Astrocyte of the cerebellum (primary cell): ENCODE measurements around the gene SMAD6.

Experiments
- DNase-seq: peaks from one replicate; pipeline ENCODE4 v3.0.0-alpha.2; 2011; ENCODE audit warnings: low read depth
- H3K4me3 ChIP-seq: 2 replicates; pipeline ENCODE4 v1.5.1; 2011; ENCODE audit warnings: mild to moderate bottlenecking, low read depth, low read length, moderate library complexity
- in situ Hi-C: cut with HindIII; loops from 2 replicates; pipeline ENCODE4 v1.10.0; 2017; ENCODE audit warnings: low sequenced_read_pairs
- TF ChIP-seq, protein P1 (sequence below): IDR thresholded peaks from 2 replicates; pipeline ENCODE4 v1.5.1; 2012; ENCODE audit warnings: low read length, low read depth, moderate library complexity, mild to moderate bottlenecking; ENCODE audit errors: missing control alignments

The SMAD6 gene

DNA sequence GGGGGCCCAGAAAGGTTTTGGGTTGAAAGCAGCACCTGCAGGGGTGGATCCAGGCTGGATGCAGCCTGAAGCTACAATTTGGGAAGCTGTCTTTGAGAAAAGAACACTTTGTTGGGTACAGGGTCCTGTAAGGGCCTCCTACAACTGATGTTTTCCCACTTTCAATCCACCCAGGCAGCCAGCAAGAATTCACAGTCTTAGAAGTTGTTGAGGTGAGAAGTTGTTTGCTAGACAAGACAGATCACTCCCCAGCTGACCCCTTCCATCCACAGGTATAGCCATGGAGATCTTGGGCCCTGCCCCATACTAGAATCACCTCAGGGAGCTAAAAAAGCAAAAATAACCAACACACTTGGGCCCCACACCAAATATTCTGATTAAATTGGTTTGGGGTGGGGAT lies 10.3 kb upstream of the SMAD6 start:
- no peak for DNase-seq
- no peak overlapping the region for H3K4me3 ChIP-seq
- in situ Hi-C loops, result no loop called here
- TF ChIP-seq, protein P1, sequence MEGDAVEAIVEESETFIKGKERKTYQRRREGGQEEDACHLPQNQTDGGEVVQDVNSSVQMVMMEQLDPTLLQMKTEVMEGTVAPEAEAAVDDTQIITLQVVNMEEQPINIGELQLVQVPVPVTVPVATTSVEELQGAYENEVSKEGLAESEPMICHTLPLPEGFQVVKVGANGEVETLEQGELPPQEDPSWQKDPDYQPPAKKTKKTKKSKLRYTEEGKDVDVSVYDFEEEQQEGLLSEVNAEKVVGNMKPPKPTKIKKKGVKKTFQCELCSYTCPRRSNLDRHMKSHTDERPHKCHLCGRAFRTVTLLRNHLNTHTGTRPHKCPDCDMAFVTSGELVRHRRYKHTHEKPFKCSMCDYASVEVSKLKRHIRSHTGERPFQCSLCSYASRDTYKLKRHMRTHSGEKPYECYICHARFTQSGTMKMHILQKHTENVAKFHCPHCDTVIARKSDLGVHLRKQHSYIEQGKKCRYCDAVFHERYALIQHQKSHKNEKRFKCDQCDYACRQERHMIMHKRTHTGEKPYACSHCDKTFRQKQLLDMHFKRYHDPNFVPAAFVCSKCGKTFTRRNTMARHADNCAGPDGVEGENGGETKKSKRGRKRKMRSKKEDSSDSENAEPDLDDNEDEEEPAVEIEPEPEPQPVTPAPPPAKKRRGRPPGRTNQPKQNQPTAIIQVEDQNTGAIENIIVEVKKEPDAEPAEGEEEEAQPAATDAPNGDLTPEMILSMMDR, result no peak

DNA sequence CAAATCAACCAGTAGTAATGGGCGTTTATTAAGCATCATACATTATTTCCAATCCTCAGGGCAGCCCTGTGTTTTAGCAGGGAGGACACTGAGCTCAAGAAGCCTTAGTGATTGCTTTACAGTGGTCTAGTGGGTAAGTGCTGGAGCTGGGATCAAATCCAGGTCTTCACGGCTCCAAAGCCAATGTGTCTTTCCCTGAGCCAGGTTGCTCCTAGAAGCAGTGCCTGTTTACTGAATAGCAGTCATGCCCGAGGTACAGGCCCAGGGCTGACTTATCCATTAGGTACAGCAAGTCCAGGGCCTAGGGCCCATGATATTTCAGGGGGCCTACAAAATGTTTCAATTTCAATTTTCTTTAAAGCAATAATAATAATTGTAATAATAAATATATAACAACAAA lies 9.6 kb upstream of the SMAD6 start:
- TF ChIP-seq, protein P1, result no peak
- in situ Hi-C loops, result no loop called here
- no peak overlapping the region for H3K4me3 ChIP-seq
- DNase-seq, result no peak

DNA sequence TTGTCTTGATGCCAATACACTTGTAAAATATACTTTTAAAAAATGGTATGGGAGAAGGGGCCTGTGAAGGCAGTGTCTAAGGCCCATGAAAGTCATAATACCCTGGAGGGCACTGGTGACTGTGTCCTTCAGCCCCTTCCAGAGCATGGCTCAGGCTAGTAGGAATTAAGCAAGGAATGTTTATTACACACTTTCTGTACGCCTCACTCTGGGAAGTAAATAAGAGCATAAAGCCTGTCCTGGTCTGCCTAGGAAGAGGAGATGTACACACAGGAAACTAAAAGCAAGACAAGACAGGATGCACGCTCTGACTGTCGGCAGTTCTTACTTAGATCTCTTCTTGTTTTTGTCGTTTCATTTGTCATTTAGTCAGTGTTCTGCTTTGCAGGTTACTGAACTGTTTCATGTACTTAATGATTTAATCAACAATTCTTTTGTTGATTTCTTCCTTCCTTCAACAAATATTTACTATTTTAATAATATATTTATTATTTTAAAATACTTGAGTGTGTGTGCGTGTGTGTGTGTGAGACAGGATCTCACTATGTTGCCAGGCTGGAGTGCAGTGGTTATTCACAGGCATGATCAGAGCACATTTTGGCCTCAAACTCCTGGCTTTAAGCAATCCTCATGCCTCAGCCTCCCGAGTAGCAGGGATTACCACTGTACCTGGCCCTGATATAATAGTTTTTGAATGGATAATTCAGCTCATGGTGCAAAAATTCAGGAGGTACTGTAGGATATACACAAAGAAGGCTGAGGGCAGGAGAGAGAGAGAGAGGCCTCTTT lies 9.0 kb upstream of the SMAD6 start:
- no peak overlapping the region for H3K4me3 ChIP-seq
- no peak for DNase-seq
- TF ChIP-seq, protein P1, result no peak
- in situ Hi-C loops, result no loop called here

DNA sequence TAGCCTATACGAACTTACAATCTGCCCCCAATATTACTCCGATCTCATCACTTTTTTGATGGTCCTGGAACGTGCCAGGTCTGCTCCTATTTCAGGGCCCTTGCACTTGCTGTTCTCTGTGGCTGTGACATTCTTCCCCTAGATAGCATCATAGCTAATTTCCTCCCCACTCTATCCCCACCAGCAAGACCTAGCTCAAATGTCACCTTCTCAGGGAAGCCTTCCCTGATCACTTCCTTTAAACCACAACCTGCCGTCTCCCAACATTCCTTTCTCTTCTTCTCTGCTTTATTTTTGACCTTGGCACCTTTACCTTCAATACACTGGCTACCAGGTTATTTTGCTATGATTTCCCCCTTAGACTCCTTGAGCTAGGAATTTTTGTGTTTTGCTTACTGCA lies 5.3 kb upstream of the SMAD6 start:
- H3K4me3 ChIP-seq, result no peak overlapping the region
- in situ Hi-C loops, result no loop called here
- TF ChIP-seq, protein P1, result no peak
- no peak for DNase-seq

DNA sequence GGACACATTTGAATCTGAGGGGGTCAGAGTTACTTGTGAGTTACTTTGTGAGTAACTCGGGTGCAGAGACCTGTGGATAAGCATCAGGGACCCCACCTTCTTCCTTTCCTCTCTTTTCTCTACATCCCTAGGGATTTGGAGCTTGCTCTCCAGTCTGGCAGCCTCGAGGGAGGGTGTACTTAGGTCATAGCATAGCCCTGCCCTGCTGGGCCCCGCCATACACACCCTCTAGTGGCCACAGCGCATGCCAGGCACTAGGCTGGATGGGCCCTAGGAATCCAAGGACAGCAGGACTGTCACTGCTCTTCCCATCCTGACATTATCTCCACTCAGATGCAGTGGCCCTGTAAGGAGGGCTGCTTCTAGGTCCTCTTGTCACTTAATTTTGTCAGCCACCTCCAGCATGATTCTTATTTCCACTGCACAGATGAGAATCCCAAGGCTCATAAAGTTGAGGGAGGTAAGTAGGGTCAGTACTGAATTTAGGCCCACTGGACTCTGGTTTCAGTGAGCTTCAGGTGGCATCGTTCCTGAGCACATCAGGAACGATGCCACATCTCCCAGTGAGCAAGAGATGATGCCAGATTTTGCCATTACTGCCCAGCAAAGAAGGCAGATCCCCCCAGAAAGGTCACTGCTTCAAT lies 3.6 kb upstream of the SMAD6 start:
- no peak overlapping the region for H3K4me3 ChIP-seq
- no peak for DNase-seq
- TF ChIP-seq, protein P1, result peak; percentile 94
- in situ Hi-C loops, result no loop called here

DNA sequence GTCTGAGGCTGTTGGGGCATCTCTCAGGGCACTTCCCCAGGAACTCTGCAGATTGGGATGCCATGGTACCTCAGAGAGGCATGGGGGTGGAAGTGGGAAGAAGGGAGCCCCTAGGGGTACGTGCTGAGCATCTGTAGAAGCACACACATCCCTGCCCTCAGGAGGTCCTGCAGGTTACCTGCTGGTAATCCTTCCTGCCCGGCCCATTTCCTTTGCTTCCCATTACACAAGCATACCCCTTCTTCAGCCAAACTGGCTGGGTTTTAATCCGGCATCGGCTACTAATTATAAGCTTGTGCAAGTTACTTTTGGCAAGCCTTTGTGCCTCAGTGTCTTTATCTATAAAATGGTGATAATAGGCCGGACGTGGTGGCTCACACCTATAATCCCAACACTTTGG lies 3.1 kb upstream of the SMAD6 start:
- in situ Hi-C loops, result no loop called here
- DNase-seq, result no peak
- no peak overlapping the region for H3K4me3 ChIP-seq
- TF ChIP-seq, protein P1, result no peak
